Fibroblast of peridontal ligament (primary cell): ENCODE data around the gene SND1.
"Not testable (repeated sequence)": the region's sequence is repeated elsewhere in the genome, so short reads cannot be mapped to it uniquely, and the experiment has no call there.

ENCODE experiments used
- DNase-seq: peaks from one replicate; pipeline ENCODE4 v3.0.0-alpha.2; 2010; ENCODE audit errors: extremely low read depth

Gene SND1

GRCh38 chr7:127831318-127832219 lies 179.6 kb downstream of the SND1 start:
- DNase-seq: no peak

DNA sequence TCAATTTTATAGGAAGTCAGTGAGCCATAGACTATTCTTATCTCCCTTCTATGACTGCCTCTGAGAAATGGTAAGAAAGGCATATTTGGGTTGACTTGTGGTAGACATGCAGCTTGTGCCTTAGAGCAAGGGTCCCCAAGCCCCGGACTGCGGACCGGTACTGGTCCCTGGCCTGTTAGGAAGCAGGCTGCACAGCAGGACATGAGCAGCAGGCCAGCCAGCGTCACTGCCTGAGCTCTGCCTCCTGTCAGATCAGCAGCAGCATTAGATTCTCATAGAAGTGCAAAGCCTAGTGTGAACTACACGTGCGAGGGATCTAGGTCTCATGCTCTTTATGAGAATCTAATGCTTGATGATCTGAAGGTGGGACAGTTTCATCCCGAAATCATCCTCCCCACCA lies 180.6 kb downstream of the SND1 start:
- no peak for DNase-seq

GRCh38 chr7:127833641-127834040 lies 181.6 kb downstream of the SND1 start:
- DNase-seq: peak; percentile 75

- DNase-seq: no peak
Observed at GRCh38 chr7:127835679-127836078, 183.7 kb downstream of the SND1 start.

- DNase-seq: not testable (repeated sequence)
Observed at GRCh38 chr7:127837816-127838410, 185.9 kb downstream of the SND1 start.

GRCh38 chr7:127838816-127839415 lies 186.9 kb downstream of the SND1 start:
- DNase-seq: no peak

GRCh38 chr7:127840226-127840951 lies 188.4 kb downstream of the SND1 start:
- no peak for DNase-seq

DNA sequence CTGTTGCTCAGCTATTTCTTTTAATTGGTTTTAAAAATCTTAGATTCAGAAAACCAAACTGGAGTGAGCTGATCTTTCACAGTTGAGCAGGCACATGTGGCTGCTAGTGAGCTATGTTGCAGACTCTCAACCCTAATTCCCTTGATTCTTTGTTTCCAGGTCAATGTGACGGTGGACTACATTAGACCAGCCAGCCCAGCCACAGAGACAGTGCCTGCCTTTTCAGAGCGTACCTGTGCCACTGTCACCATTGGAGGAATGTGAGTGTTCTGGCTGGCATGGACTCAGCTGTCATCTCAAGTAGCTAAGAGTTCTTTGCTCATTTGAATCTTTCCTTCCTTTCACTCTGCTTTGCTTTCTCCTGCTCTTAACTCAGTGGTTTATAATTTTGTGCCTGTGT lies 192.2 kb downstream of the SND1 start:
- no peak for DNase-seq

- peak; percentile 50 for DNase-seq
Observed at GRCh38 chr7:127844707-127845331, 192.8 kb downstream of the SND1 start.

- no peak for DNase-seq
Observed at GRCh38 chr7:127845522-127846214, 193.7 kb downstream of the SND1 start.

DNA sequence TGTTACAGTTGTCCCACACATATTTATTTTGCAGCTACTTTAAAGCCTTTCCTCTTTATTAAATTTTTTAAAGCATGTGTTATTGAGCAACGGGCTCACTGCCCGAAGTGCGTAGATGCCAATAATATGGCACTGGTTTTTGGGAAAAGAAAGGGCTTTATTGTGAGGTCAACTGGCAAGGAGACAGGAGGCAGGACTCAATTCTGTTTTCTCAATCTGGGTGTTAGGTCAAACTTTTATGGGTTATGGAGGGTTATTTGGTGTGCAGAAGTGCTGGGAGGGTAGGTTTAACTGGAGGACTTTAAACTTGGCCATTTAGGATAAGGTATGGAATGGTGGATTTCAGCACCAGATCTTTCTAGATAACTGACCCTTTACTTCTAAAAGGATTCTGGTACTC lies 195.6 kb downstream of the SND1 start:
- DNase-seq: no peak

DNA sequence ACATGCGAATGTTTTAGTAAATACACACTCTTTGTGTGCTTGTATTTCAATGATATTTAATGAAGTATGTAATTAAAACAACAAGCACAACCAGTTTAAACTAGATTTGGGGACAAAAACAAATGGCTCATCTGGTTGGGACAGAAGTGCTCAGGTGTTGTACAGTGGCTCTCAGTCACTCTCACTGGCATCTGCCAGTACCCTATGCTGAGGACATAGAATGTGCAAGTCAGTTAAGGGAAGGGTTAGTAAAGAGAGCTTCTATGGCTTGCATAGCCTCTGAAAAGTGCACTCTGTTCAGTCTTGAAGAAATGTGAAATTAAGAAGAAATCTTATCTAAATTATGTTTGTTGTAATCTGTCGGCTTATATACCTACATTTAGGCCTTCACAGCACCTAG lies 196.2 kb downstream of the SND1 start:
- no peak for DNase-seq

- no peak for DNase-seq
Observed at GRCh38 chr7:127850195-127850594, 198.2 kb downstream of the SND1 start.

DNA sequence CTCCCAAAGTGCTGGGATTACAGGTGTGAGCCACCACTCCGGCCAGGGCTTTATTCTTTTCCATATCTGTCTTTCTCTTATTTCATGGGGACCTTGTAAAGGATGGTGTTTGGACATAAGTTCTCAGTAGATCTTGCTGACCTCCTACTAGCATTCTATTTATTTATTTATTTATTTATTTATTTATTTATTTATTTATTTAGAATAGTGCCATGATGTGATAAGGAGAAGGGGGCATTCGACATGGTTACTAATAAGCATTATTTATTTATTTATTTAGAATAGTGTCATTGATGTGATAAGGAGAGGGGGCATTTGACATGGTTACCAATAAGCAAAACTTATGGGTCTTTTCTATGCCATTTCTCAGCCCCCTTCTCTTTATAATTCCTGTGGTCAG lies 202.4 kb downstream of the SND1 start:
- DNase-seq: no peak

GRCh38 chr7:127857464-127857841 lies 205.5 kb downstream of the SND1 start:
- DNase-seq: no peak

DNA sequence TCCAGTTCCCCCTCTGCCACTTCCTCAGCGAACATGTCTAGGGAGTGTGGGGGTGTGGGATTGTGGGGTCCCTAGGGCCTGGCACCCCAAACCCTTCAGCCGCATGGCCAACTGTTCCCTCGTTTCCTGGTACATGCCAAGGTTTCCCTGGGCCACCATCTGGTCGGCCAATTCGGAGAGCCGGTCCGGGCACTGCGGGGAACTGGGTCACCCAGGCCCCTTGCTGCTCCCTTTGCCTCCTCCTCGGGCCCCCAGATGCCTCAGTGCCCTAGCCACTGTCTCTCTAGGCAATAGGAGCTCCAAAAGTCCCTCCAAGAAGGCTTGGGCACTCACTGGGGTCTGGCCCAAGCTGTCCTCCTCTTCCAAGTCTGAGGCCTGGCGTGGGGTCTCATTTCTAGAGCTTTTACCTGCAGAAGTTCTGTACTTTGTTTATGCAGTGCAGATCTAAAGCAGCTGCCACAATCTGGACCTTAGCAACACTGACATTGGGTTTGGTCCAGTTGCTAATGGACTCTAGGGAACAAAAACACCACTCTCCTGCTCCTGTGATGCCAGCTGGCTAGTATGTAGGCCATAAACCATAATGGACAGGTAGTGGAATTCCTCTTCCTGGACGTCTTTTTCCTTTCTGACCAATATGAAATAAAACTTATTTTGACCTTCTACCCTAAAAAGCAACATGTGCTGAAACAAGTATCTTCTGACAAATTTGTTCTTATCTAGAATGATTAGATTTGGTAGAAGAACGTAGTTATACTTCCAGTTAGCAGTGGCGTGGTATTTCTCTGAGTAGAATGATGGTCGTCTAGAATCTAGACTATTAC lies 206.3 kb downstream of the SND1 start:
- DNase-seq: no peak

DNA sequence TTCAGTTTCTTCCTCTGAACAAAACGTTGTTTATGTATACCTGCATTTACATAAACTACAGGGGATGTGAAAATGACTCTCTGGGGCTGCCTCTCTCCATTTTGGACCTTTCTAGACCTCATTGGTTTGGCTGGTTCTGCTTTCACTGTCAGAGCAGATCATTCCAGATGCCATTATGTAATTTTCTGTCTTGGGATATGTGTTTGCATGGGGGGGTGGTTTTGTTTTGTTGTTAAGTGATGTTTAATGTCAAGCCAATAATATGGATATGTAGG lies 206.9 kb downstream of the SND1 start:
- DNase-seq: no peak

GRCh38 chr7:127859330-127859729 lies 207.3 kb downstream of the SND1 start:
- DNase-seq: no peak

DNA sequence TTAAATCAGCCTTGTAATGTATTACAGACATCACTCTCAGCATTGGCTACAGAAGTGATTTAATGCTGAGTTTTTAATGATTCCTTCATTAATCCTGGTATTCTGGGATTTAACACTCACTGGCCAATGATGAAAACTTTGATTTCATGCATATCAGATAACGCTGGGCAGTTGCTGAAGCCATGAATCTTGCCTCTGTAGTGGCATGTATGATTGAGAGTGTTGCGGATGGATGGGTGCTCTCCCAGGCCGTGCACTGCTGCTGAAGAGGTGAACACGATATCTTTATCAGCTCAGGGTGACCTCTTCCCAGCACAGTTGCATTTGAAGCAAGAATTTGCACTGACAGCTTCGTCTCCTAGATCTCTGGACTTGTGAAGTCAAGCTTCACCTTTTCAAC lies 210.5 kb downstream of the SND1 start:
- no peak for DNase-seq

DNA sequence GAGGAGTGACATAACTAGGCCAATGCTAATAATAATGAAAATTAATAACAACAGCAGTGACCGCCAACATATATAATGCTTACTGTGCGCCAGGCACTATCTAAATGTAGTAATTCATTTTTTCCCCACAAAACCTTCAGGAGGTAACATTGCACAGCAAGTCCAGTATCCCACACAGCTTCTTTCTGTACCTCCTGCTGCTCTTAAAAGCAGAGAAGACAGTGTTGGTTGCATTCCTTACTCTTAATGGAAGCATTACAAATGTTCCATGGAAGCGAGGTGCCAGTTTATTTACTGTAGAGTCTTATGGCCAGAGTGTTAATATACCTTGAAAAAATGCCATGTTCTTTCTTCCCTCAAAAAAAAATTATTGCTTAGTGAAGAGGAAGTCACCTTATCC lies 211.1 kb downstream of the SND1 start:
- no peak for DNase-seq

DNA sequence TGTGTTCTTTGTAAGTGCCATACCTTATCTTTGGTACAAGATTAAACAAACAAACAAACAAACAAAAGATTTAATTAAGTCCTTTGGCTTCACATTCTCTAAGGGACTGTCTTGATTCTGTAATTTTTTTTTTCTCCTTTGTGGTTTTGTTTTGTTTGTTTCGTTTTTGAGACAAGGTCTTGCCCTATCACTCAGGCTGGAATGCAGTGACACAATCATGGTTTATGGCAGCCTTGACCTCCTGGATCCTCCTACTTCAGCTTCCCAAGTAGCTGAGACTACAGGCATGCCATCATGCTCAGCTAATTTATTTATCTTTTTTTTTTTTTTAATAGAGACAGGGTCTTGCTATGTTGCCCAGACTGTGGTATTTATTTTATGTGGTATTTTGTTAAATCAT lies 213.5 kb downstream of the SND1 start:
- peak; percentile 78 for DNase-seq
